SK-N-SH treated with all-trans-retinoic acid at 6 μM for 48 hours (cell line): ENCODE results near the gene FKBP6.

Source experiments
- BACH2 ChIP-seq: fragments of 250-450 bp; sonication (Bioruptor Pico); IDR thresholded peaks from 2 replicates; pipeline ENCODE4 v1.9.0; 2021; ENCODE audit warnings: mild to moderate bottlenecking, borderline replicate concordance
- CSDC2 ChIP-seq: fragments of 250-450 bp; sonication (Bioruptor Pico); IDR thresholded peaks from 2 replicates; pipeline ENCODE4 v1.5.0; 2020; ENCODE audit warnings: mild to moderate bottlenecking, moderate library complexity
- ISL1 ChIP-seq: fragments of 250-450 bp; sonication (Bioruptor Pico); IDR thresholded peaks from 2 replicates; pipeline ENCODE4 v2.1.2; 2022; ENCODE audit warnings: mild to moderate bottlenecking, moderate library complexity
- SNAI2 ChIP-seq: fragments of 250-450 bp; sonication (Bioruptor Pico); IDR thresholded peaks from 2 replicates; pipeline ENCODE4 v1.5.0; 2020; ENCODE audit warnings: mild to moderate bottlenecking, moderate library complexity
- TOX ChIP-seq: fragments of 250-450 bp; sonication (Bioruptor Pico); IDR thresholded peaks from 2 replicates; pipeline ENCODE4 v1.8.0; 2021; ENCODE audit warnings: mild to moderate bottlenecking, moderate library complexity, borderline replicate concordance
- ZC3H10 ChIP-seq: fragments of 250-450 bp; sonication (Bioruptor Pico); IDR thresholded peaks from 2 replicates; pipeline ENCODE4 v1.5.1; 2021; ENCODE audit warnings: mild to moderate bottlenecking, moderate library complexity
- ZFP30 ChIP-seq: fragments of 450-650 bp; formaldehyde crosslinking; IDR thresholded peaks from 2 replicates; pipeline ENCODE4 v1.5.0; 2022; ENCODE audit warnings: mild to moderate bottlenecking, moderate library complexity
- ZNF565 ChIP-seq: fragments of 450-650 bp; formaldehyde crosslinking; conservative IDR thresholded peaks from 2 replicates; pipeline ENCODE4 v1.5.0; 2020; ENCODE audit warnings: low read depth, mild to moderate bottlenecking, moderate library complexity
- TF ChIP-seq, protein P1 (sequence below): fragments of 250-450 bp; sonication (Bioruptor Pico); IDR thresholded peaks from 2 replicates; pipeline ENCODE4 v1.5.0; 2020; ENCODE audit warnings: mild to moderate bottlenecking, moderate library complexity
- TF ChIP-seq, protein P2 (sequence below): fragments of 250-450 bp; sonication (Bioruptor Pico); IDR thresholded peaks from 2 replicates; pipeline ENCODE4 v1.8.0; 2020; ENCODE audit warnings: mild to moderate bottlenecking, moderate library complexity, borderline replicate concordance

DNA sequence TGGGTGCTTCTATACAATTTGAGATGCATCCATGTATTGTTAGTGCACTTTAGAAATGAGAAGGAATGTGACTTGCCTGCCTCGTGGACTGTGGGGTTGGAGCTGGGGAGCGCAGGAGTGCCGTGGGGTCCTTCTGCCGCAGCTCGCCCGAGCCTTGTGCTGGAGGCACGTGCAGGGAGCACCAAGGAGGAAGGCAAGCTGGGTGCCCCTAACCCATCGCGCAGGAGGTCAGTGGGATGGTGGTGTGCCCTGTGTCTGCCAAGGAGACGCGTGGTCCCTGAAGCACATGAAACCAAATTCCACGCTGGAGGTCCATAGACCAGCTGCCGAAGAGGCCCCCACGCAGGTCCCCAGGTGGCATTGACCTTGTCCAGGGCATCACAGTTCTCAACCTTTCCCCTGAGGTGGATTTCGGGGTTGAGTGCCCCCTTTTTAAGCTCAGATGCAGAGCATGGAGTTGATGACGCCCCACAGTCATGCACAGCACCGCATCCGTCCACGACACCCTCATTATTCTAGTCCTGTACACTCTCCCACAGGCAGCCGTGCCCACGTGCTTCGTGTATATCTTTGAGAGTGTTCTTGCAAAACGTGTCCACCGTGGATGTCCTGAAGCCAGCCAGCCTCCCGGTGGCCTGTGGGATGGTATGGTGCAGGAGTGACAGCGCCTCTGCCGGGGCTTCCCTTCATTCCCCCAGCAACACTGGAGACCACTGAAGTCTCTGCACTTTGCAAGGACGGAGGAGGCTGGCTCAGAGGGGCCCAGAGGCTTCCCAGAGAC, 35.5 kb downstream of the FKBP6 start:
- TF ChIP-seq SNAI2 (CRISPR knock-in tag) (no peak), ISL1 (CRISPR knock-in tag) (no peak), ZC3H10 (no peak), BACH2 (CRISPR knock-in tag) (no peak), TOX (no peak), ZFP30 (no peak), ZNF565 (no peak), CSDC2 (no peak)
- TF ChIP-seq, protein P1, sequence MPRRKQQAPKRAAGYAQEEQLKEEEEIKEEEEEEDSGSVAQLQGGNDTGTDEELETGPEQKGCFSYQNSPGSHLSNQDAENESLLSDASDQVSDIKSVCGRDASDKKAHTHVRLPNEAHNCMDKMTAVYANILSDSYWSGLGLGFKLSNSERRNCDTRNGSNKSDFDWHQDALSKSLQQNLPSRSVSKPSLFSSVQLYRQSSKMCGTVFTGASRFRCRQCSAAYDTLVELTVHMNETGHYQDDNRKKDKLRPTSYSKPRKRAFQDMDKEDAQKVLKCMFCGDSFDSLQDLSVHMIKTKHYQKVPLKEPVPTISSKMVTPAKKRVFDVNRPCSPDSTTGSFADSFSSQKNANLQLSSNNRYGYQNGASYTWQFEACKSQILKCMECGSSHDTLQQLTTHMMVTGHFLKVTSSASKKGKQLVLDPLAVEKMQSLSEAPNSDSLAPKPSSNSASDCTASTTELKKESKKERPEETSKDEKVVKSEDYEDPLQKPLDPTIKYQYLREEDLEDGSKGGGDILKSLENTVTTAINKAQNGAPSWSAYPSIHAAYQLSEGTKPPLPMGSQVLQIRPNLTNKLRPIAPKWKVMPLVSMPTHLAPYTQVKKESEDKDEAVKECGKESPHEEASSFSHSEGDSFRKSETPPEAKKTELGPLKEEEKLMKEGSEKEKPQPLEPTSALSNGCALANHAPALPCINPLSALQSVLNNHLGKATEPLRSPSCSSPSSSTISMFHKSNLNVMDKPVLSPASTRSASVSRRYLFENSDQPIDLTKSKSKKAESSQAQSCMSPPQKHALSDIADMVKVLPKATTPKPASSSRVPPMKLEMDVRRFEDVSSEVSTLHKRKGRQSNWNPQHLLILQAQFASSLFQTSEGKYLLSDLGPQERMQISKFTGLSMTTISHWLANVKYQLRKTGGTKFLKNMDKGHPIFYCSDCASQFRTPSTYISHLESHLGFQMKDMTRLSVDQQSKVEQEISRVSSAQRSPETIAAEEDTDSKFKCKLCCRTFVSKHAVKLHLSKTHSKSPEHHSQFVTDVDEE (CRISPR knock-in tag) = no peak
- TF ChIP-seq, protein P2, sequence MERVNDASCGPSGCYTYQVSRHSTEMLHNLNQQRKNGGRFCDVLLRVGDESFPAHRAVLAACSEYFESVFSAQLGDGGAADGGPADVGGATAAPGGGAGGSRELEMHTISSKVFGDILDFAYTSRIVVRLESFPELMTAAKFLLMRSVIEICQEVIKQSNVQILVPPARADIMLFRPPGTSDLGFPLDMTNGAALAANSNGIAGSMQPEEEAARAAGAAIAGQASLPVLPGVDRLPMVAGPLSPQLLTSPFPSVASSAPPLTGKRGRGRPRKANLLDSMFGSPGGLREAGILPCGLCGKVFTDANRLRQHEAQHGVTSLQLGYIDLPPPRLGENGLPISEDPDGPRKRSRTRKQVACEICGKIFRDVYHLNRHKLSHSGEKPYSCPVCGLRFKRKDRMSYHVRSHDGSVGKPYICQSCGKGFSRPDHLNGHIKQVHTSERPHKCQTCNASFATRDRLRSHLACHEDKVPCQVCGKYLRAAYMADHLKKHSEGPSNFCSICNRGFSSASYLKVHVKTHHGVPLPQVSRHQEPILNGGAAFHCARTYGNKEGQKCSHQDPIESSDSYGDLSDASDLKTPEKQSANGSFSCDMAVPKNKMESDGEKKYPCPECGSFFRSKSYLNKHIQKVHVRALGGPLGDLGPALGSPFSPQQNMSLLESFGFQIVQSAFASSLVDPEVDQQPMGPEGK (CRISPR knock-in tag) = no peak
